ENCODE data around the gene ZKSCAN7. TPM values are rescaled to one million over a fixed set of nuclear protein-coding genes. Genes with fewer than 3 reads are reported as not detected.

Gene ZKSCAN7
- total RNA-seq, 3 donors from 2014 or later = 5.2 to 11.0 (median 6.7) TPM

GRCh38 chr3:44584646-44585501 is 29.9 kb downstream of the ZKSCAN7 start, which contains the start of gene ZNF660:
Gene ZNF660 (plus strand): TSS chr3:44584964. CDS start chr3:44594194, 9,230 bp downstream.
- peak within 1 kb of the TSS; percentile 49 to 70 for H3K27ac ChIP-seq
- peak in 2 of 3 donors; percentile 16 to 18 for TF ChIP-seq POLR2AphosphoS5 (IDR thresholded peaks at IDR 0.05)
- TF ChIP-seq CTCF (IDR thresholded peaks at IDR 0.05) = no peak
- TF ChIP-seq POLR2A (IDR thresholded peaks at IDR 0.05) = no peak
- H3K36me3 ChIP-seq = no peaks in the 10 kb centered on the region
- intact Hi-C loops (cut with DNase I; ENCODE audit: low total_unique reads) = no loop called here
- H3K27me3 ChIP-seq = no peaks in the 10 kb centered on the region
- H3K4me3 ChIP-seq = peak within 1 kb of the TSS; percentile 56 to 76 (median 74)
- H3K9me3 ChIP-seq = no peaks in the 10 kb centered on the region
- DNase-seq (ENCODE audit: low spot score in 2 of 2) = peak in 1 of 2 donors; percentile 19
- H3K4me1 ChIP-seq = peaks cover 0 to 7% of the 10 kb centered on the region in 2 donors

- H3K4me1 ChIP-seq = no peaks in the 10 kb centered on the region
- H3K27ac ChIP-seq = no peak overlapping the region
- TF ChIP-seq POLR2AphosphoS5 (IDR thresholded peaks at IDR 0.05) (no peak), CTCF (IDR thresholded peaks at IDR 0.05) (no peak), POLR2A (IDR thresholded peaks at IDR 0.05) (no peak)
- DNase-seq (ENCODE audit: low spot score in 2 of 2) = no peak
- H3K4me3 ChIP-seq = no peak overlapping the region
- H3K36me3 ChIP-seq = no peaks in the 10 kb centered on the region
- no peaks in the 10 kb centered on the region for H3K27me3 ChIP-seq
- peaks cover 51 to 62% of the 10 kb centered on the region in 2 donors for H3K9me3 ChIP-seq
- intact Hi-C loops (cut with DNase I; ENCODE audit: low total_unique reads) = no loop called here
Measured at GRCh38 chr3:44596621-44597020, 41.6 kb downstream of the ZKSCAN7 start.

- TF ChIP-seq POLR2AphosphoS5 (IDR thresholded peaks at IDR 0.05) = no peak
- no peak for TF ChIP-seq POLR2A (IDR thresholded peaks at IDR 0.05)
- TF ChIP-seq CTCF (IDR thresholded peaks at IDR 0.05) = no peak
- intact Hi-C loops (cut with DNase I; ENCODE audit: low total_unique reads) = no loop called here
- Histone ChIP-seq H3K9me3 (peaks cover 13 to 18% of the 10 kb centered on the region in 2 donors), H3K27ac (no peak overlapping the region), H3K4me1 (no peaks in the 10 kb centered on the region), H3K4me3 (no peak overlapping the region), H3K27me3 (no peaks in the 10 kb centered on the region), H3K36me3 (no peaks in the 10 kb centered on the region)
- no peak for DNase-seq (ENCODE audit: low spot score in 2 of 2)
Measured at GRCh38 chr3:44601749-44602148, 46.8 kb downstream of the ZKSCAN7 start.

- intact Hi-C loops (cut with DNase I; ENCODE audit: low total_unique reads) = no loop called here
- H3K36me3 ChIP-seq = no peaks in the 10 kb centered on the region
- H3K9me3 ChIP-seq = no peaks in the 10 kb centered on the region
- TF ChIP-seq POLR2AphosphoS5 (IDR thresholded peaks at IDR 0.05) = no peak
- TF ChIP-seq POLR2A (IDR thresholded peaks at IDR 0.05) = no peak
- no peak for TF ChIP-seq CTCF (IDR thresholded peaks at IDR 0.05)
- no peak overlapping the region for H3K4me3 ChIP-seq
- H3K27me3 ChIP-seq = no peaks in the 10 kb centered on the region
- DNase-seq (ENCODE audit: low spot score in 2 of 2) = no peak
- no peaks in the 10 kb centered on the region for H3K4me1 ChIP-seq
- no peak overlapping the region for H3K27ac ChIP-seq
Measured at GRCh38 chr3:44612678-44613077, 57.7 kb downstream of the ZKSCAN7 start.

Other genes starting within 250 kb of the ZKSCAN7 start
- 10 to 100 TPM; 19.7 to 25.2 (median 24.2) TPM for gene TCAIM, start 216.4 kb upstream of the ZKSCAN7 start, total RNA-seq
- gene ZNF445, start 77.5 kb upstream of the ZKSCAN7 start, total RNA-seq = 1 to 10 TPM; 5.8 to 8.9 (median 7.2) TPM
- gene ZNF660, start 29.8 kb downstream of the ZKSCAN7 start, total RNA-seq = 1 to 10 TPM; 2.0 to 4.0 (median 3.1) TPM
- gene ZNF197, start 69.8 kb downstream of the ZKSCAN7 start, total RNA-seq = 10 to 100 TPM; 18.0 to 26.2 (median 18.4) TPM
- 10 to 100 TPM in 2 of 3 donors, 1 to 10 TPM in 1; 8.8 to 18.7 (median 13.1) TPM for gene ZNF35, start 93.5 kb downstream of the ZKSCAN7 start, total RNA-seq
- 1 to 10 TPM; 4.6 to 9.5 (median 6.6) TPM for gene ZNF502, start 157.5 kb downstream of the ZKSCAN7 start, total RNA-seq
- 1 to 10 TPM; 4.9 to 9.1 (median 5.4) TPM for gene ZNF501, start 174.4 kb downstream of the ZKSCAN7 start, total RNA-seq
- gene KIAA1143, start 206.4 kb downstream of the ZKSCAN7 start, total RNA-seq = 10 to 100 TPM; 25.6 to 35.9 (median 31.5) TPM
- 1 to 10 TPM in 1 of 3 donors, under 1 TPM in 2; 0.66 to 1.1 (median 0.73) TPM for gene KIF15, start 206.6 kb downstream of the ZKSCAN7 start, total RNA-seq

Data from breast epithelium (tissue), 4 donors.